ENCODE data around the gene ACTL6B. TPM values are rescaled to one million over a fixed set of nuclear protein-coding genes. Genes with fewer than 3 reads are reported as not detected.

ACTL6B gene
- total RNA-seq, 3 donors from 2014 or later, result not detected

GRCh38 chr7:100603726-100604027 is 52.6 kb downstream of the ACTL6B start:
- intact Hi-C loops (cut with DNase I; ENCODE audit: low total_unique reads), result loop anchor here (10.0 kb wide), 1 partner anchor 71 kb away; the partner anchor contains the start of gene GNB2
- no peaks in the 10 kb centered on the region for H3K36me3 ChIP-seq
- H3K9me3 ChIP-seq, result no peaks in the 10 kb centered on the region
- peak overlapping the region; percentile 82 for H3K27ac ChIP-seq
- no peaks in the 10 kb centered on the region for H3K27me3 ChIP-seq
- H3K4me3 ChIP-seq, result peak overlapping the region; percentile 63 to 76 (median 69)
- no peak for DNase-seq (ENCODE audit: low spot score in 2 of 2)
- no peaks in the 10 kb centered on the region for H3K4me1 ChIP-seq
- TF ChIP-seq POLR2AphosphoS5 (IDR thresholded peaks at IDR 0.05) (peak in 1 of 3 donors; percentile 4), CTCF (IDR thresholded peaks at IDR 0.05) (no peak)

- Histone ChIP-seq H3K27me3 (no peaks in the 10 kb centered on the region), H3K27ac (peak overlapping the region; percentile 82), H3K4me3 (peak overlapping the region; percentile 63 to 76 (median 69)), H3K4me1 (no peaks in the 10 kb centered on the region), H3K9me3 (no peaks in the 10 kb centered on the region), H3K36me3 (no peaks in the 10 kb centered on the region)
- intact Hi-C loops (cut with DNase I; ENCODE audit: low total_unique reads), result loop anchor here (10.0 kb wide), 1 partner anchor 72 kb away; the partner anchor contains the start of gene GNB2
- DNase-seq (ENCODE audit: low spot score in 2 of 2), result peak; percentile 69 to 71
- TF ChIP-seq POLR2AphosphoS5 (IDR thresholded peaks at IDR 0.05), result peak in 2 of 3 donors; percentile 73 to 82
- no peak for TF ChIP-seq CTCF (IDR thresholded peaks at IDR 0.05)
- no peak for TF ChIP-seq POLR2A (IDR thresholded peaks at IDR 0.05)
Measured at GRCh38 chr7:100602889-100603725, 53.1 kb downstream of the ACTL6B start.

- no peaks in the 10 kb centered on the region for H3K4me1 ChIP-seq
- H3K27me3 ChIP-seq, result no peaks in the 10 kb centered on the region
- no peak for TF ChIP-seq POLR2A (IDR thresholded peaks at IDR 0.05)
- TF ChIP-seq CTCF (IDR thresholded peaks at IDR 0.05), result no peak
- no peak for TF ChIP-seq POLR2AphosphoS5 (IDR thresholded peaks at IDR 0.05)
- no peak overlapping the region for H3K4me3 ChIP-seq
- intact Hi-C loops (cut with DNase I; ENCODE audit: low total_unique reads), result loop anchor here (10.0 kb wide), 1 partner anchor 74 kb away; the partner anchor contains the start of gene GNB2
- H3K36me3 ChIP-seq, result no peaks in the 10 kb centered on the region
- no peaks in the 10 kb centered on the region for H3K9me3 ChIP-seq
- H3K27ac ChIP-seq, result peak overlapping the region in 1 of 2 donors; percentile 30
- no peak for DNase-seq (ENCODE audit: low spot score in 2 of 2)
Measured at GRCh38 chr7:100600730-100601038, 55.6 kb downstream of the ACTL6B start.

- Histone ChIP-seq H3K4me3 (no peak overlapping the region), H3K27ac (peak overlapping the region in 1 of 2 donors; percentile 30), H3K27me3 (no peaks in the 10 kb centered on the region), H3K9me3 (no peaks in the 10 kb centered on the region), H3K4me1 (no peaks in the 10 kb centered on the region), H3K36me3 (no peaks in the 10 kb centered on the region)
- DNase-seq (ENCODE audit: low spot score in 2 of 2), result no peak
- TF ChIP-seq CTCF (IDR thresholded peaks at IDR 0.05) (no peak), POLR2AphosphoS5 (IDR thresholded peaks at IDR 0.05) (no peak), POLR2A (IDR thresholded peaks at IDR 0.05) (no peak)
- intact Hi-C loops (cut with DNase I; ENCODE audit: low total_unique reads), result loop anchor here (10.0 kb wide), 1 partner anchor 75 kb away; the partner anchor contains the start of gene GNB2
Measured at GRCh38 chr7:100599911-100600729, 56.1 kb downstream of the ACTL6B start.

GRCh38 chr7:100598425-100598824 is 57.8 kb downstream of the ACTL6B start:
- no peak overlapping the region for H3K4me3 ChIP-seq
- H3K36me3 ChIP-seq, result no peaks in the 10 kb centered on the region
- intact Hi-C loops (cut with DNase I; ENCODE audit: low total_unique reads), result no loop called here
- TF ChIP-seq CTCF (IDR thresholded peaks at IDR 0.05), result no peak
- TF ChIP-seq POLR2A (IDR thresholded peaks at IDR 0.05), result no peak
- no peak for TF ChIP-seq POLR2AphosphoS5 (IDR thresholded peaks at IDR 0.05)
- H3K27ac ChIP-seq, result no peak overlapping the region
- no peaks in the 10 kb centered on the region for H3K9me3 ChIP-seq
- no peaks in the 10 kb centered on the region for H3K4me1 ChIP-seq
- DNase-seq (ENCODE audit: low spot score in 2 of 2), result no peak
- H3K27me3 ChIP-seq, result no peaks in the 10 kb centered on the region

All from breast epithelium (tissue), 4 donors.